Measurements from ENCODE around the gene WDR89. TPM values are rescaled to one million over a fixed set of nuclear protein-coding genes. Genes with fewer than 3 reads are reported as not detected.

Gene WDR89
- total and polyA plus RNA-seq, 3 donors from 2014 or later, result 6.0 to 10.8 (median 8.5) TPM

DNA sequence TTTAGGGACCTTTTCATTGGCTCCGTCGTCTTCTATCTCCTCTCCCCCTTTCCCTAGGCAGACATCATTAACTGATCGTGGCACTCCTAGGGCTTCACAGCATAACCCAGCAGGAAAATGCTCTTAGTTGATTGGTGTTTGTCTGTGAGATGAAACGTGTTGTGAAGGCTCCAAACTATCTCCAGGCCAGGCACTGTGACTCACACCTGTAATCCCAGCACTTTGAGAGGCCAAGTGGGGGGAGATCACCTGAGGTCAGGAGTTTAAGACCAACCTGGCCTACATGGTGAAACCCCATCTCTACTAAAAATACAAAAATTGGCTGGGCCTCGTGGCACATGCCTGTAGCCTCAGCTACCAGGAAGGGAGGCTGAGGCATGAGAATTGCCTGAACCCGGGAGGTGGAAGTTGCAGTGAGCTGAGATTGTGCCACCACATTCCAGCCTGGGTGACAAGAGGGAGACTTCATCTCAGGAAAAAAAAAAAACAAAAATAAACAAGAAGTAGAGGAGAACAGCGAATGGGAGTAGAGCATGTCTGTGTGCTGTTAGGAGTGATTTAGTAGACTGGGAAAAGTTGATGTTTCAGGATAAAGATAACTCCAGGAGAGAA lies 32.3 kb upstream of the WDR89 start:
- no peak overlapping the region for H3K4me3 ChIP-seq
- intact Hi-C loops (cut with DNase I; ENCODE audit: low total_unique reads), result no loop called here
- 75 to 84% methylated on average over 7 of the region's 7 CpGs for WGBS, 2 donors
- H3K36me3 ChIP-seq (ENCODE audit: low read depth, missing control alignments), result no peaks in the 10 kb centered on the region
- DNase-seq, result no peak
- H3K9me3 ChIP-seq, result no peaks in the 10 kb centered on the region
- no peaks in the 10 kb centered on the region for H3K27me3 ChIP-seq
- no peaks in the 10 kb centered on the region for H3K4me1 ChIP-seq
- no peak overlapping the region for H3K27ac ChIP-seq
- TF ChIP-seq POLR2A (IDR thresholded peaks at IDR 0.05), result no peak
- TF ChIP-seq, protein P1, sequence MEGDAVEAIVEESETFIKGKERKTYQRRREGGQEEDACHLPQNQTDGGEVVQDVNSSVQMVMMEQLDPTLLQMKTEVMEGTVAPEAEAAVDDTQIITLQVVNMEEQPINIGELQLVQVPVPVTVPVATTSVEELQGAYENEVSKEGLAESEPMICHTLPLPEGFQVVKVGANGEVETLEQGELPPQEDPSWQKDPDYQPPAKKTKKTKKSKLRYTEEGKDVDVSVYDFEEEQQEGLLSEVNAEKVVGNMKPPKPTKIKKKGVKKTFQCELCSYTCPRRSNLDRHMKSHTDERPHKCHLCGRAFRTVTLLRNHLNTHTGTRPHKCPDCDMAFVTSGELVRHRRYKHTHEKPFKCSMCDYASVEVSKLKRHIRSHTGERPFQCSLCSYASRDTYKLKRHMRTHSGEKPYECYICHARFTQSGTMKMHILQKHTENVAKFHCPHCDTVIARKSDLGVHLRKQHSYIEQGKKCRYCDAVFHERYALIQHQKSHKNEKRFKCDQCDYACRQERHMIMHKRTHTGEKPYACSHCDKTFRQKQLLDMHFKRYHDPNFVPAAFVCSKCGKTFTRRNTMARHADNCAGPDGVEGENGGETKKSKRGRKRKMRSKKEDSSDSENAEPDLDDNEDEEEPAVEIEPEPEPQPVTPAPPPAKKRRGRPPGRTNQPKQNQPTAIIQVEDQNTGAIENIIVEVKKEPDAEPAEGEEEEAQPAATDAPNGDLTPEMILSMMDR (IDR thresholded peaks at IDR 0.05), result no peak

DNA sequence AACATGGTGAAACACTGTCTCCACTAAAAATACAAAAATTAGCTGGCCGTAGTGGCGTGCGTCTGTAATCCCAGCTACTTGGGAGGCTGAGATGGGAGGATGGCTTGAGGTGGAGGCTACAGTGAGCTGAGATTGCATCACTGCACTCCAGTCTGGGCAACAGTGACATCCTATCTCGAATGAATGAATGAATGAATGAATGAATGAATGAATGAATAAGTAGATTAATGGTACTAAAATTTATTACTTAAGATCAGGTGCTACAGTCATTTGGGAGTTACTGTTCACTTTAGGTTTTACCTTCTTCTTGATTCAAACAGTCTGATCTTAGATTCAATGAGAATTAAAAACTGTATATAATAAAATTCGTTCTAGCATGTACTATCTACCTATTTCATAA lies 31.6 kb upstream of the WDR89 start:
- no peak overlapping the region for H3K27ac ChIP-seq
- TF ChIP-seq, protein P1 (IDR thresholded peaks at IDR 0.05), result no peak
- DNase-seq, result no peak
- 80 to 85% methylated on average over 5 of the region's 5 CpGs for WGBS, 2 donors
- H3K36me3 ChIP-seq (ENCODE audit: low read depth, missing control alignments), result no peaks in the 10 kb centered on the region
- no peak overlapping the region for H3K4me3 ChIP-seq
- H3K27me3 ChIP-seq, result no peaks in the 10 kb centered on the region
- intact Hi-C loops (cut with DNase I; ENCODE audit: low total_unique reads), result no loop called here
- H3K4me1 ChIP-seq, result no peaks in the 10 kb centered on the region
- H3K9me3 ChIP-seq, result no peaks in the 10 kb centered on the region

DNA sequence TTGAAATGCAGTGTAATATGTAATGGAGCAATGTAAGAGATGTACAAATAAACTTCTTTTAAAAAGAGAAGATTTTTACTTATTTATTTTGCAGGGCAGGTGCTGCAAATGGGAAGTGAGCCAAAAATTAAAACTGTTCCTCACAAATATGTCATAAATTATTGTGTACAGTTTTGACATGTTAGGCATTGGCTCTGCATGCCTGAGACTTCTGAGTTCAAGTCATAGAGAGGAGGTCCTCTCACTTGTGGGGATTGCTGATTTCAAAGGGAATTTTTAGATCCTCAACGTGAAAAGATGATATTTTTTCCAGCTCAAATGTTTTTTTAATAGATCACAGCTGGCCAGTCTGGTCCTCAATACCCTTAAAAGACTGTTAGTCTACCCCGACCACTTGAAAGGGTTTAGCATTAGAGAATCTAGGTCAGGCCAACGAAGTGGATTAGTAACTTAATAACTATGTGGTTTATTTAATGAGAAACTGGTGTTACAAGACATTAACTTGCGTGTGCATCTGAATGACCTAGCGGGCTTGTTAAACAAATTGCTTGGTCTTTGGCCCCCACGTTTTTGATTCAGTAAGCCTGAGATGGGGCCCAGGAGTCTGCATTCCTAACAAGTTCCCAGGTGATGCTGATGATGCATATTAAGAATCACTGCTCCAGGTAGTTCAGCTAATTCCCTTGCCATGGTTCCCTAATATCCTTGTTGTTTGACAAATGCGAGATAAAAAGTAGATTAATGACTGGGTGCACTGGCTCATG lies 30.9 kb upstream of the WDR89 start:
- 68 to 75% methylated on average over 7 of the region's 7 CpGs for WGBS, 2 donors
- no peaks in the 10 kb centered on the region for H3K36me3 ChIP-seq (ENCODE audit: low read depth, missing control alignments)
- intact Hi-C loops (cut with DNase I; ENCODE audit: low total_unique reads), result no loop called here
- no peak overlapping the region for H3K4me3 ChIP-seq
- no peak for TF ChIP-seq POLR2A (IDR thresholded peaks at IDR 0.05)
- TF ChIP-seq, protein P1 (IDR thresholded peaks at IDR 0.05), result no peak
- H3K27me3 ChIP-seq, result no peaks in the 10 kb centered on the region
- no peak for DNase-seq
- H3K9me3 ChIP-seq, result no peaks in the 10 kb centered on the region
- no peak overlapping the region for H3K27ac ChIP-seq
- no peaks in the 10 kb centered on the region for H3K4me1 ChIP-seq

DNA sequence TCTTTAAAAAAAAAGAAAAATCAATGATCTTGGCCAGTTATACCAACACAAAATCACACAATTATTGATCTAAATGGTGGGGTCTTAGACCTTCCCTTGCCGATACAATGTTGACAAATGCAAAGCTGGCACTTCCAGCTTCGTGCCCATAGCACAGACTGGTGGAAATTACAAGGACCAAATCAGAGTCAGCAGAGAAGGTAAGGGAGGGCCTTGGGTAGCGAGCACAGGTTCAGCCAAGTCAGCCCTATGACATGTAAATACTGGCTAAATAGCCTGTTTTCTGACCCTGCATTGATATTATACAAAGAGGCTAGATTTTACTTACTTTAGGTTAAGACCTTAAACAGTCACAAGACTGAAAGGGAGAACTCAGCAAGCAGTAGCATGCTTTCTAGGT lies 30.3 kb upstream of the WDR89 start:
- Histone ChIP-seq H3K27me3 (no peaks in the 10 kb centered on the region), H3K36me3 (ENCODE audit: low read depth, missing control alignments) (no peaks in the 10 kb centered on the region), H3K9me3 (no peaks in the 10 kb centered on the region), H3K4me1 (no peaks in the 10 kb centered on the region), H3K4me3 (no peak overlapping the region), H3K27ac (no peak overlapping the region)
- DNase-seq, result no peak
- TF ChIP-seq POLR2A (IDR thresholded peaks at IDR 0.05), result no peak
- TF ChIP-seq, protein P1 (IDR thresholded peaks at IDR 0.05), result no peak
- WGBS, 2 donors, result 79 to 85% methylated on average over 3 of the region's 3 CpGs
- intact Hi-C loops (cut with DNase I; ENCODE audit: low total_unique reads), result no loop called here

DNA sequence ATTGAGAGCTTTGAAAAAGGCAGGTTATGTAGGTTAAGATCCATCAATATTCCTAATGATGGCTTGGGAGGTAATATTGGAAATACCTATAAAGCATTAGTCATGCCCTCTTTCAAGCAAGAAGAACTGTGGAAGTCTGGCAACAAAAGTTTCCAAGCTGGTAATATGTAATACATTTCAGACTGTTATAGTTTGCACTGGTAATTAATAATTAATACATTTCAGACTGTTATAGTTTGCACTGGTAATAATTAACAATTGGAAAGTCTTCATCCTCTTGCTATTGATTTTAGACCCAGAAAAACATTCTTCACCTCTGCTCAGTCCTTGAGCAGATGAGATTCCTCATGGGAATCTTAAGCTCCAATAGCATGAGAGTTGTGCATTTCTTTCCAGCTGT lies 29.0 kb upstream of the WDR89 start:
- H3K36me3 ChIP-seq (ENCODE audit: low read depth, missing control alignments), result no peaks in the 10 kb centered on the region
- TF ChIP-seq POLR2A (IDR thresholded peaks at IDR 0.05), result no peak
- TF ChIP-seq, protein P1 (IDR thresholded peaks at IDR 0.05), result no peak
- no peaks in the 10 kb centered on the region for H3K4me1 ChIP-seq

More for the DNA sequence above, 29.0 kb upstream of the WDR89 start:
- intact Hi-C loops (cut with DNase I; ENCODE audit: low total_unique reads), result no loop called here
- Histone ChIP-seq H3K4me3 (no peak overlapping the region), H3K9me3 (no peaks in the 10 kb centered on the region), H3K27me3 (no peaks in the 10 kb centered on the region), H3K27ac (no peak overlapping the region)
- DNase-seq, result no peak
